GM21423 (cell line): ENCODE measurements around the gene PALMD.

Experiments used
- ATAC-seq: cut with Tn5 transposase; IDR thresholded peaks from one replicate; pipeline ENCODE4 v1.9.1; 2021; ENCODE audit warnings: mild to moderate bottlenecking, moderate library complexity; ENCODE audit not compliant: unreplicated experiment

PALMD gene

GRCh38 chr1:99629164-99629563 is 16.7 kb upstream of the PALMD start:
- ATAC-seq = no peak

- ATAC-seq = no peak
These were observed 10.8 kb upstream of the PALMD start for GRCh38 chr1:99634971-99635624.

GRCh38 chr1:99635664-99636063 is 10.2 kb upstream of the PALMD start:
- no peak for ATAC-seq

- no peak for ATAC-seq
These were observed 9.2 kb upstream of the PALMD start for GRCh38 chr1:99636647-99637175.

GRCh38 chr1:99638853-99639252 is 7.1 kb upstream of the PALMD start:
- no peak for ATAC-seq

- no peak for ATAC-seq
These were observed 6.5 kb upstream of the PALMD start for GRCh38 chr1:99639408-99639807.

GRCh38 chr1:99639945-99640344 is 6.0 kb upstream of the PALMD start:
- no peak for ATAC-seq

GRCh38 chr1:99640672-99641071 is 5.2 kb upstream of the PALMD start:
- no peak for ATAC-seq

- ATAC-seq = no peak
These were observed 4.4 kb upstream of the PALMD start for GRCh38 chr1:99641558-99641957.

GRCh38 chr1:99642053-99642452 is 3.9 kb upstream of the PALMD start:
- ATAC-seq = no peak

- ATAC-seq = no peak
These were observed 2.7 kb upstream of the PALMD start for GRCh38 chr1:99643021-99643779.

- no peak for ATAC-seq
These were observed 1.5 kb upstream of the PALMD start for GRCh38 chr1:99644279-99645004.

GRCh38 chr1:99645203-99645602 is 710 bp upstream of the PALMD start:
- ATAC-seq = no peak

GRCh38 chr1:99646868-99647267 is 955 bp downstream of the PALMD start:
- no peak for ATAC-seq

GRCh38 chr1:99647490-99647889 is 1.6 kb downstream of the PALMD start:
- ATAC-seq = no peak

GRCh38 chr1:99648107-99648506 is 2.2 kb downstream of the PALMD start:
- ATAC-seq = no peak

- ATAC-seq = no peak
These were observed 4.1 kb downstream of the PALMD start for GRCh38 chr1:99650030-99650429.

GRCh38 chr1:99650773-99651437 is 5.0 kb downstream of the PALMD start:
- no peak for ATAC-seq

- ATAC-seq = no peak
These were observed 7.0 kb downstream of the PALMD start for GRCh38 chr1:99652881-99653281.

GRCh38 chr1:99655376-99655775 is 9.5 kb downstream of the PALMD start:
- ATAC-seq = no peak

- ATAC-seq = no peak
These were observed 10.8 kb downstream of the PALMD start for GRCh38 chr1:99656701-99657100.
